Immature natural killer cell (primary cell): Measurements from ENCODE around the gene PAXX. TPM values are rescaled to one million over a fixed set of nuclear protein-coding genes. Genes with fewer than 3 reads are reported as not detected.
A peak's percentile ranks its signal among the peaks of the same experiment; 100 is the strongest.

Experiments
- DNase-seq, 3 donors: peaks; one replicate each; pipeline ENCODE4 v3.0.0; 2022; ENCODE audit warnings: mixed read lengths in 1 of 3
- H3K27ac Mint-ChIP-seq, 6 donors: one replicate each; pipeline ENCODE4 v1.8.0; 2020; ENCODE audit warnings: mixed read lengths in 6 of 6, mild to moderate bottlenecking in 5 of 6, inconsistent platforms in 4 of 6, moderate library complexity in 3 of 6
- H3K27me3 Mint-ChIP-seq, 3 donors: one replicate each; pipeline ENCODE4 v1.8.0; 2020 to 2021; ENCODE audit warnings: low read depth in 3 of 3, mild to moderate bottlenecking in 3 of 3, mixed read lengths in 3 of 3, moderate library complexity in 3 of 3, inconsistent platforms in 1 of 3
- H3K36me3 Mint-ChIP-seq, 3 donors: one replicate each; pipeline ENCODE4 v1.8.0; 2020; ENCODE audit warnings: mixed read lengths in 3 of 3, inconsistent platforms in 2 of 3, mild to moderate bottlenecking in 2 of 3
- H3K4me1 Mint-ChIP-seq, 2 donors: one replicate each; pipeline ENCODE4 v1.8.0; 2020; ENCODE audit warnings: inconsistent platforms in 2 of 2, mild to moderate bottlenecking in 2 of 2, mixed read lengths in 2 of 2, moderate library complexity in 1 of 2
- H3K4me3 Mint-ChIP-seq, 5 donors: one replicate each; pipeline ENCODE4 v1.8.0; 2020; ENCODE audit warnings: mild to moderate bottlenecking in 5 of 5, mixed read lengths in 5 of 5, inconsistent platforms in 3 of 5, moderate library complexity in 3 of 5
- H3K9me3 Mint-ChIP-seq, 6 donors: one replicate each; pipeline ENCODE4 v1.8.0; 2020; ENCODE audit warnings: mild to moderate bottlenecking in 6 of 6, mixed read lengths in 6 of 6, inconsistent platforms in 4 of 6, moderate library complexity in 3 of 6
- polyA plus RNA-seq, 3 donors: library from polyadenylated mRNA; unstranded; fragments of 300-500 nt; fragmentation: Illumina TruSeq; gene quantifications; one replicate each; pipeline ENCODE4 v1.2.3, GENCODE V29; 2021

PAXX gene
- polyA plus RNA-seq, 3 donors from 2014 or later = 135 to 207 (median 182) TPM

GRCh38 chr9:136965771-136966484, 26.3 kb upstream of the PAXX start:
- Mint-ChIP-seq H3K36me3 (no peaks in the 10 kb centered on the region), H3K4me1 (peaks cover 45 to 50% of the 10 kb centered on the region in 2 donors), H3K27me3 (peaks cover 0 to 11% (median 5%) of the 10 kb centered on the region in 3 donors), H3K4me3 (peak overlapping the region; percentile 67 to 91 (median 77)), H3K9me3 (no peaks in the 10 kb centered on the region), H3K27ac (peak overlapping the region; percentile 82 to 93 (median 90))
- peak; percentile 53 to 57 (median 56) for DNase-seq

- Mint-ChIP-seq H3K9me3 (no peaks in the 10 kb centered on the region), H3K4me1 (peaks cover 23 to 28% of the 10 kb centered on the region in 2 donors), H3K4me3 (no peak overlapping the region), H3K27ac (no peak overlapping the region), H3K36me3 (no peaks in the 10 kb centered on the region), H3K27me3 (peaks cover 0 to 11% (median 5%) of the 10 kb centered on the region in 3 donors)
- DNase-seq = no peak
Observed at GRCh38 chr9:136968333-136969127, 23.7 kb upstream of the PAXX start.

DNA sequence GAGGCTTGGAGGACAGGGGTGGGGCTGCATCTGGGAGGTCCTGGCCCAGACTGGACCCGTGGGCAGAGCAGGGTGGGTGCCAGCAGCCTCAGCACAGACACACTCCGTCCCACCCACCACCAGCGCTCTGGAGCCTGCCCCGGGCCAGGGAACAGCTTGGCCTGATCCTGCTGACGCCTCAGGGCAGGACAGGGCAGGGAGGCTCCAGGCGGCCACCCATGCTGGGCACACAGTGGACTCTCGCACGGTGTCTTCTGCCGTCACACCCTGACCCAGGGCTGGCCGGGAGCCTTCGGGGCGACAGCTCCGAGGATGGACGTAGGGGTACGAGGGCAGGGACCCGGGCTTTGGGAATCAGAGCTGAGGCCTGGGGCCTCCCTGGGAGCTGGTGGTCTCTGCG, 23.1 kb upstream of the PAXX start:
- Mint-ChIP-seq H3K27me3 (peaks cover 0 to 11% (median 5%) of the 10 kb centered on the region in 3 donors), H3K36me3 (no peaks in the 10 kb centered on the region), H3K9me3 (no peaks in the 10 kb centered on the region), H3K4me3 (no peak overlapping the region), H3K27ac (no peak overlapping the region), H3K4me1 (peaks cover 23 to 33% of the 10 kb centered on the region in 2 donors)
- no peak for DNase-seq

DNA sequence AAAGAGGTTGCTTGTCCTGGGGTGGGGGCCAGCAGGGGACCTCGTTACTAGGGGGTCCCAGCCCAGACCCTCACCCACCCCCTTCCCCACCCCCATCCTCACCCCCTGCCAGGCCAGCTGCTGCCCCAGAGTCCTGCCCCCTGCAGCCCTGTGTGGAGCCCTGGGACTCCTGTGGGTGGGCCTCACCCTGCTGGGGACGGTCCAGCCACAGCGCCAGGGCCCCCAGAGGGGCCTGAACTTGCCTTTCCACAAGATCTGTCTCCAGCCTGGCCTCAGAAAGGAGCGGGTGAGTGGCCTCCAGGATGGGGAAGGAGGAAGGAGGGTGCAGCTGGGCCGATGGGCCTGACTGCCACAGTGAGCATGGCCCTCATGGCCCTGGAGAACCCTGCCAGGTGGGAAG, 22.4 kb upstream of the PAXX start:
- no peak overlapping the region for H3K27ac Mint-ChIP-seq
- no peak for DNase-seq
- no peaks in the 10 kb centered on the region for H3K9me3 Mint-ChIP-seq
- no peak overlapping the region for H3K4me3 Mint-ChIP-seq
- H3K36me3 Mint-ChIP-seq = no peaks in the 10 kb centered on the region
- peaks cover 0 to 11% (median 5%) of the 10 kb centered on the region in 3 donors for H3K27me3 Mint-ChIP-seq
- peaks cover 22 to 33% of the 10 kb centered on the region in 2 donors for H3K4me1 Mint-ChIP-seq

GRCh38 chr9:136970361-136970760, 21.9 kb upstream of the PAXX start:
- no peak for DNase-seq
- H3K4me3 Mint-ChIP-seq = no peak overlapping the region
- H3K27ac Mint-ChIP-seq = no peak overlapping the region
- H3K27me3 Mint-ChIP-seq = peaks cover 0 to 9% (median 5%) of the 10 kb centered on the region in 3 donors
- no peaks in the 10 kb centered on the region for H3K9me3 Mint-ChIP-seq
- peaks cover 22 to 34% of the 10 kb centered on the region in 2 donors for H3K4me1 Mint-ChIP-seq
- no peaks in the 10 kb centered on the region for H3K36me3 Mint-ChIP-seq

DNA sequence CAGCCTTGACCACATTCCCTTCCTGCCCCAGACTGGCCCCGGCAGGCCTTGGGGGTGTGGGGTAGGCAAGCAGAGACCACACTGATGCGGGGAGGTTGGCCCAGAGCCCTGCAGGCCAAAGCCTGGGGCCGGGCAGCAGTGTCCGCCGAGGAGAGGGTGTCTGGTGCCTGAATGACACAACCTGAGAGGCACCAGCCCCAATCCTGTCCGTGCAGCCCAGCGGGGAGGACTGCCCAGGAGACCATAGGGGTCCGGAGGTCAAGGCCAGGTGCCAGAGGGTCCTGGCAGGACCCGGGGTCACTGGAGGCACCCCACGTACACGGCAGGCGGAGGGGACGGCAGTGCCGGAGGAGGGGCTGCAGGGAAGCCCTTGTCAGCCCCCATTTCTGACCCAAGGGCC, 20.5 kb upstream of the PAXX start:
- Mint-ChIP-seq H3K27ac (no peak overlapping the region), H3K9me3 (no peaks in the 10 kb centered on the region), H3K36me3 (no peaks in the 10 kb centered on the region), H3K27me3 (no peaks in the 10 kb centered on the region), H3K4me1 (peaks cover 20 to 35% of the 10 kb centered on the region in 2 donors), H3K4me3 (no peak overlapping the region)
- DNase-seq = no peak

GRCh38 chr9:136972335-136972734, 19.9 kb upstream of the PAXX start:
- H3K4me3 Mint-ChIP-seq = no peak overlapping the region
- peaks cover 0 to under 1% (median 0%) of the 10 kb centered on the region in 3 donors for H3K27me3 Mint-ChIP-seq
- H3K36me3 Mint-ChIP-seq = no peaks in the 10 kb centered on the region
- no peak for DNase-seq
- no peak overlapping the region for H3K27ac Mint-ChIP-seq
- H3K4me1 Mint-ChIP-seq = peaks cover 20 to 34% of the 10 kb centered on the region in 2 donors
- H3K9me3 Mint-ChIP-seq = no peaks in the 10 kb centered on the region

GRCh38 chr9:136972743-136973142, 19.5 kb upstream of the PAXX start:
- Mint-ChIP-seq H3K36me3 (no peaks in the 10 kb centered on the region), H3K27me3 (peaks cover 0 to 3% (median 0%) of the 10 kb centered on the region in 3 donors), H3K9me3 (no peaks in the 10 kb centered on the region), H3K27ac (no peak overlapping the region), H3K4me3 (no peak overlapping the region), H3K4me1 (peaks cover 20 to 36% of the 10 kb centered on the region in 2 donors)
- no peak for DNase-seq

- H3K36me3 Mint-ChIP-seq = no peaks in the 10 kb centered on the region
- H3K9me3 Mint-ChIP-seq = no peaks in the 10 kb centered on the region
- no peak for DNase-seq
- H3K4me1 Mint-ChIP-seq = peaks cover 20 to 36% of the 10 kb centered on the region in 2 donors
- peak overlapping the region in 2 of 6 donors; percentile 82 to 85 for H3K27ac Mint-ChIP-seq
- peak overlapping the region in 3 of 5 donors; percentile 4 to 29 (median 23) for H3K4me3 Mint-ChIP-seq
- peaks cover 0 to 3% (median 0%) of the 10 kb centered on the region in 3 donors for H3K27me3 Mint-ChIP-seq
Observed at GRCh38 chr9:136973618-136974617, 18.3 kb upstream of the PAXX start.

GRCh38 chr9:136974817-136975535, 17.2 kb upstream of the PAXX start:
- Mint-ChIP-seq H3K9me3 (no peaks in the 10 kb centered on the region), H3K27ac (peak overlapping the region; percentile 59 to 86 (median 79)), H3K27me3 (peaks cover 0 to 3% (median 0%) of the 10 kb centered on the region in 3 donors), H3K36me3 (no peaks in the 10 kb centered on the region), H3K4me3 (peak overlapping the region; percentile 74 to 85 (median 83)), H3K4me1 (peaks cover 20 to 36% of the 10 kb centered on the region in 2 donors)
- DNase-seq = no peak

DNA sequence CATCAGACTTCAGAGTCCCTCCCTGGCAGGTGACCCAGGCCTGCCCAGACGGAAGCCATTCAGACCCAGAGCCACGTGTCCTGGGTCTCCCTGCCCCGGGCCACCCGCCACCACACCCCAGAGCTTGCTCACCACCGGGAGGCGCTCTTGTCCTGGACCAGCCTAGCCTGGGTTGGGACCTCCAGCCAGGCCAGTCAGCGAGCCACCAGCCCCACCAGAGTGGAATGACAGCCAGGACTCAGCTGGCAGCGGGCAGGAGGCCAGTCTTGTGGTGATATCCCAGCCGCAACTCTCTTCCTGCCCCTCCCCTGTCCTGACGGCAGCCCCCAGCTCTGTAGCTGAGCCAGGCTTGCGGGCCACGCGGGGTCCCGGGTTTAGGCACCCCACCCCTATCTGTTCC, 16.6 kb upstream of the PAXX start:
- H3K27ac Mint-ChIP-seq = peak overlapping the region; percentile 59 to 86 (median 79)
- H3K36me3 Mint-ChIP-seq = no peaks in the 10 kb centered on the region
- peak overlapping the region; percentile 74 to 85 (median 83) for H3K4me3 Mint-ChIP-seq
- H3K9me3 Mint-ChIP-seq = no peaks in the 10 kb centered on the region
- DNase-seq = peak; percentile 62 to 70 (median 66)
- peaks cover 0 to 3% (median 0%) of the 10 kb centered on the region in 3 donors for H3K27me3 Mint-ChIP-seq
- peaks cover 20 to 36% of the 10 kb centered on the region in 2 donors for H3K4me1 Mint-ChIP-seq

GRCh38 chr9:136977223-136977622, 15.0 kb upstream of the PAXX start, which contains the start of gene PTGDS:
Gene PTGDS, plus strand, starts transcription at chr9:136977504. Its CDS starts 75 bp downstream, at chr9:136977579.
- Mint-ChIP-seq H3K4me1 (peaks cover 20 to 35% of the 10 kb centered on the region in 2 donors), H3K4me3 (peak within 1 kb of the TSS; percentile 74 to 85 (median 83)), H3K27ac (peak within 1 kb of the TSS; percentile 51 to 86 (median 82)), H3K9me3 (no peaks in the 10 kb centered on the region), H3K36me3 (no peaks in the 10 kb centered on the region), H3K27me3 (peaks cover 0 to 3% (median 2%) of the 10 kb centered on the region in 3 donors)
- DNase-seq = no peak
